Heart left ventricle (tissue), 13 donors: Measurements from ENCODE around the gene PF4V1.

Experiments
- POLR2A ChIP-seq, 2 donors: fragments of 450-650 bp; IDR thresholded peaks; one replicate each; pipeline ENCODE4 v1.6.1; 2017; ENCODE audit warnings: antibody characterized with exemption in 2 of 2, mild to moderate bottlenecking in 2 of 2, moderate library complexity in 2 of 2
- TF ChIP-seq, protein P1 (sequence below), 12 donors: fragments of 200-600 bp; sonication (generic) in 4 of 12; IDR thresholded peaks; one replicate each; pipeline versions ENCODE4 v1.5.0 to v1.8.0; 2018 to 2022; ENCODE audit warnings: antibody characterized with exemption in 12 of 12, mild to moderate bottlenecking in 5 of 12
- donor health status: ischemic (EF 13 %, LVEDD 7.1; RV severe dilation, severe dysfunction).
- donor health status: DM: no; HTN: yes; CAD: no.
- donor health status: DM: no; HTN: no; CAD: no.
- donor health status: ischemic (EF 25% LVEDD 6.9; RV normal size, moderate dysfunction).
- donor health status: ischemic (EF 25% LVEDD 5.7; RV mildly dilated, moderate dysfunction).
- donor health status: ischemic (EF 35%, LVEDD 5.7; RV mildly dilated, moderate dysfunction).
- donor health status: nonischemic (EF 11% LVEDD 7.7; RV severe dilation, severe dysfunction).
- donor health status: DM: yes; HTN: yes; CAD: no.
- donor health status: PGD.
- donor health status: ischemic (EF 29% LVEDD 5.4; RV normal size, mild dysfunction).
- donor health status: nonischemic (EF 23%, LVEDD 6.1; RV moderate dilation, normal function).

DNA sequence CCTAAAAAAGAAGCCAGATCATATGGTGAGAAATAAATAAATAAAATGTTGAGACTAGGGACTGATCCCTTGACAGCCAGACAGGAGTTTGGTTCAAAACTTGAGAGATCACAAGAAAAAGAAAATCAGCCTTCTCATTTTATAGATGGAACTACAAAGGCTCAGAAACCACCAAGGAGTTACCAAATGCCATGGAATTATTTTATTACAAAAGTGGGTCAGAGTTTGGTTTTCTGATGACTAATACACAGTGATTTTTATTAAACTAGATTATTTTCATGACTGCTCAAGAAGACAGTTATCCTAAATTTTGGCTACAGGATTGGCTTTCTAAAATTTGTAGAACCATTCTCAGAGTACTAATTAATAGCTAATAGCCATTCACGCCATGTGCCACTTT is 22.3 kb downstream of the PF4V1 start:
- TF ChIP-seq, protein P1, sequence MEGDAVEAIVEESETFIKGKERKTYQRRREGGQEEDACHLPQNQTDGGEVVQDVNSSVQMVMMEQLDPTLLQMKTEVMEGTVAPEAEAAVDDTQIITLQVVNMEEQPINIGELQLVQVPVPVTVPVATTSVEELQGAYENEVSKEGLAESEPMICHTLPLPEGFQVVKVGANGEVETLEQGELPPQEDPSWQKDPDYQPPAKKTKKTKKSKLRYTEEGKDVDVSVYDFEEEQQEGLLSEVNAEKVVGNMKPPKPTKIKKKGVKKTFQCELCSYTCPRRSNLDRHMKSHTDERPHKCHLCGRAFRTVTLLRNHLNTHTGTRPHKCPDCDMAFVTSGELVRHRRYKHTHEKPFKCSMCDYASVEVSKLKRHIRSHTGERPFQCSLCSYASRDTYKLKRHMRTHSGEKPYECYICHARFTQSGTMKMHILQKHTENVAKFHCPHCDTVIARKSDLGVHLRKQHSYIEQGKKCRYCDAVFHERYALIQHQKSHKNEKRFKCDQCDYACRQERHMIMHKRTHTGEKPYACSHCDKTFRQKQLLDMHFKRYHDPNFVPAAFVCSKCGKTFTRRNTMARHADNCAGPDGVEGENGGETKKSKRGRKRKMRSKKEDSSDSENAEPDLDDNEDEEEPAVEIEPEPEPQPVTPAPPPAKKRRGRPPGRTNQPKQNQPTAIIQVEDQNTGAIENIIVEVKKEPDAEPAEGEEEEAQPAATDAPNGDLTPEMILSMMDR (IDR thresholded peaks at IDR 0.05) = no peak
- no peak for TF ChIP-seq POLR2A (IDR thresholded peaks at IDR 0.05)
